Esophagus muscularis mucosa (tissue), 3 donors: ENCODE results near the gene CARM1.

Experiments used
- CTCF ChIP-seq, 3 experiments: fragments of 200-600 bp in 2 of 3; fragments of 450-650 bp in 1 of 3; sonication (generic) in 2 of 3; IDR thresholded peaks; one replicate each; pipeline ENCODE4 v1.5.1; 2017 to 2019; ENCODE audit warnings: antibody characterized with exemption in 3 of 3, mild to moderate bottlenecking in 2 of 3, moderate library complexity in 1 of 3
- EP300 ChIP-seq: sonication (generic); formaldehyde crosslinking; IDR thresholded peaks from one replicate; pipeline ENCODE4 v1.6.1; 2017; ENCODE audit warnings: antibody characterized with exemption

GRCh38 chr19:10920781-10921180 lies 49.4 kb downstream of the CARM1 start:
- TF ChIP-seq CTCF (IDR thresholded peaks at IDR 0.05): no peak
- no peak for TF ChIP-seq EP300
